ENCODE data around the gene CFAP107.
"Not testable (repeated sequence)": the region's sequence is repeated elsewhere in the genome, so short reads cannot be mapped to it uniquely, and the experiment has no call there.

The CFAP107 gene, protein sequence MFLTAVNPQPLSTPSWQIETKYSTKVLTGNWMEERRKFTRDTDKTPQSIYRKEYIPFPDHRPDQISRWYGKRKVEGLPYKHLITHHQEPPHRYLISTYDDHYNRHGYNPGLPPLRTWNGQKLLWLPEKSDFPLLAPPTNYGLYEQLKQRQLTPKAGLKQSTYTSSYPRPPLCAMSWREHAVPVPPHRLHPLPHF

DNA sequence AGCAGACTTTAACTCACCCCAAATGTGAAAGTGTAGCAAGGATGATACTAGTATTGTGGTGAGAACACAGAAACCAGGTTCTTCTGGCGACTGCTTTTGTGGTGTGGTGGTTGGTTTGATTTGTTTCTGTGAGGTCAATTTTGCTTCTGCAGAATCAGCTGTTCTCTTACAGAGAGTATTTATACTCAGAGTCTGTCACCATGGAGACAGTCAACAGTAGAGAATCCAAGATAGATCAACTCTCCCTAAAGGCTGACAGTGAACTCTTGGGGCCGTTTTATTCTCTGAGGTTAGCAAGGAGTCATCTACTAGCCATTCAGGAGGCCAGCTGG lies at the start of gene CFAP107:
Gene CFAP107 (plus strand): TSS at position 209 of the 332 bp plus-strand sequence. CDS start 231 bp downstream, outside the sequence.
- DNase-seq, result no peak

DNA sequence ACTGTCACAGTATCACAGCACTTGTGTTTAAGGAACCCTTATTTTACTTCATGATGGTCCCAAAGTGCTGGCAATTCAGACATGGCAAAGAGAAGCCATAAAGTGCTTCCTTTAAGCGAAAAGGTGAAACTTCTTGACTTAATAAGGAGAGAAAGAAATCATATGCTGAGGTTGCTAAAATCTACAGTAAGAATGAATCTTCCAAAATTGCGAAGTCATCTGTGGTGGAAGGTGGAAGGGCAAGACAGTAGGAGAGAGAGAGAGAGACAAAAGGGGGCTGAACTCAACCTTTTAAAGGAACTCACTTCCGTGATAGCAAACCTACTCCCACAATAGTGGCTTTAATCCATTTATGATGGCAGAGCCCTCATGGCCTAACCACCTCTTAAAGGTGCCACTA lies 49.3 kb upstream of the CFAP107 start:
- no peak for DNase-seq

DNA sequence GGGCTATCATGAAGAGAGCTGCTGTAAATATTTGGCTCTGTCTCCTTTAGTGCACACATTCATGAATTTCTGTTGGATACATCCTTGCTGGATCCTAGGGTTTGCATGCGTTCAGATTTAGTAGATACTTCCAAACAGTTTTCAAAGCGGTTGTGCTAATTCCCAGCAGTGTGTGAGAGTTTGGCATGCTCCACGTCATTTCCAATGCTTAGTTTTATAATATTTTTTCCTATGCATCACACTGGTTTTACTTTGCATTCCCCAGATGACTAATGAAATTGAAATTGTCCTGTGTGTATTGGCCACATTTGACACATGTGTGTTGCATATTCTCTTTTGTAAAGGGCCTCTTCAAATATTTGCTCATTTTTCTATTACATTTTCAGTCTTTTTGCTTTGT lies 48.6 kb upstream of the CFAP107 start:
- DNase-seq, result no peak

DNA sequence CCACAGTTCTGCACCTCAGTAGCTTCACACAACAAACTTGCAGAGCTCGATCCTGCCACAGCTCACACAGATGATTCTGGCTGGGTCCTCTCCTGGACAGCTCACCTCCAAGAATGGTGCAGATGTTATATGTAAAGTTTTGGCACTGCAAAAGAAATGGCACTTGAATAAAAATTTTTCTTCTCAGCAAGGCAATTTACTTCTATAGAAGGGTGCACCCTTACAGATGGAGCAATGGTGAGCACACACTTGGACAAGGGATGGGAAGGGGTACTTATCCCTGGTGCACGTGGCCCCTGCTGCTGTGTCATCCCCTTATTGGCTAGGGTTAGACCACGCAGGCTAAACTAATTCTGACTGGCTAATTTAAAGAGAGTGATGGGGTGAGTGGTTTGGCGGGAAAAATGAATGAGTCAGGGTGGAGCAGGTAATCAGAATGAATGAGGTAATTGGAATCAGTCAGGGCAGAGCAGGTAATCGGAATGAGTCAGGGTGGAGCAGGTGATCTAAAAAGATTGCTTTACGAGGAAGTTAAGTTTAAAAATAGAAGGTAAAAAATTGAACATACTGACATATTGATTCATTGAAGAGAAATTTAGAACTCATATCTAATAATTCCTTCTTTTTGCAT lies 42.1 kb upstream of the CFAP107 start:
- no peak for DNase-seq

DNA sequence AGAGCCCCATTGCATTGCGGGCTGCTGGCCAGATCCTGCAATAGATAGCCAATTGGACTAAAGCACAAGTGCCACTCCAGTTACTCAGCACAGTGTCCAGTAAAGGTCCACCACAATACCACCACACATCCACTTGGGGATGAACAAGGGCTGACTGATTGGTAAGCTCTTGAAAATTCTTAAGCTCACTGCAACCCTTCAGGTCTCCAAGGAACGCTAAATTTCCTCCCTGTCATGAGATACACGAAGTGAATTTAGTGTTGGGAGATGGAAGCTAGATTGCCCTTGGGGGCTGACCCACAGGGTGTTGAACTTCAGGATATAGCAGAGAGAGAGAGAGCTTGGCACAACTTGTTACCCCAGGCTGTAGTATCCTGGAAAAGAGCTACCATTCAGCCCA lies 39.9 kb upstream of the CFAP107 start:
- DNase-seq, result no peak

DNA sequence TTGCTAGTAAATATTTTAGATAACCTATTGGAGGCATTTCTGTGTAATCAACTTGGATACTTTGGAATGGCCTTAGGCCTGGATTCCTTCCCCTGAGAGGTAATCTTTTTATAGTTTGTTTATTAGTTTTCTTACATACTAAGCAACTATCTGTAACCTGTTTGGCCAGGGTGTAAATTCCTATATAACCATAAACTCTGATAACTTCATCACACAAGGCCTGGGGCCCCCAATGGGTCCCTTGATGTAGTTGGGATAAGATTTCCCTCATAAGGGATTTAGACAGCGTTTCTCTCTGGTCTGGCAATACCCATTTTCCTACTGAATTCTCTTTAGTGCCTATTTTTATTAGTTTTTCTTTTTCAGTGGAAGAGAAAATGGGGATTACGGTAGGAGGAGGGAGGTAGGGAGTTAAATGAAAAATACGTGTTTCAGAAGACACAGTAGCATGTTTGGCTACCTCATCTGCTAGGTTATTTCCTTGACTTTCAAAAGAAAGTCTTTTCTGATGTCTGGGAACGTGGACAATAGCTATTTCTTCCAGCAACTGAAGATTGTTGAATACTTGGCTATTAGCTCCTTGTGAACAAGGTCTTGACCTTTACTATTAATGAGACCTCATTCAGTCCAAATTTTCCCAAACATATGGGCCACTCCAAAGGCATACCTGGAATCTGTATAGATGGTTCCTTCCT lies 37.5 kb upstream of the CFAP107 start:
- DNase-seq, result no peak

DNA sequence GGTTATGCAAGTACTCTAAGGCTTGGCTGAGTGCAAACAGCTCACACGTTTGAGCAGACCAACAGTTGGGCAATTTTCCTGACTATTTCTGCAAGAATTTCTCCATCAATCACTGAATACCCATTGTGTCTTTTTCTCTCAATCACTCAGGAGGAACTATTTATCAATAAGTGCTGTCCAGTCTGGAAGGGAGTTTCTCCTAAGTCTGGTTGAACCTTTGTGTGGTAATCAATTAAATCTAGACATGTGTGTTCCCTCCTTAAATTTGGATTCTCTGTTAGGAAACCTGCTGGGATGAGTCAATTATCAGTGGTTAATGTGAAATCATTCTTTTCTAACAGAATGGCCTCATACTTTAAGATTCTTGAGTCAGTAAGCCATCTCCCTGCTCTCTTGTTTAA lies 36.9 kb upstream of the CFAP107 start:
- DNase-seq, result no peak

DNA sequence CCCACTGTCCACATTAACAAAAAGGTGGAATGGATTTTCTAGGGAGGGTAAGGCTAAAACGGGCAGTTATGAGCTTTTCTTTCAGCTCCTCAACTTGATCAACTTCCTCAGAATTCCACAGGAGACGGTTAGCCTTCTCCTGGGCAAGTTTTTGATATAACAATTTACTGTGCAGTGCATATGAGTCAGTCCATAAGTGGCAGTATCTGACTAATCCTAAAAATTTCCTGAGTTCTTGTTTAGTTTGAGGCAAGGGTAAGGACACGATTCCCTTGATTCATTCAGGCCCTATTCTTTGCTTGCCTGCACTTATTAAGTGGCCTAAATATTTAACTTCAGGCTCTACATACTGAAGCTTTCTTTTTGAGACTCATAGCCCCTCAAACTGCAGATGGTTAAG lies 36.3 kb upstream of the CFAP107 start:
- no peak for DNase-seq

DNA sequence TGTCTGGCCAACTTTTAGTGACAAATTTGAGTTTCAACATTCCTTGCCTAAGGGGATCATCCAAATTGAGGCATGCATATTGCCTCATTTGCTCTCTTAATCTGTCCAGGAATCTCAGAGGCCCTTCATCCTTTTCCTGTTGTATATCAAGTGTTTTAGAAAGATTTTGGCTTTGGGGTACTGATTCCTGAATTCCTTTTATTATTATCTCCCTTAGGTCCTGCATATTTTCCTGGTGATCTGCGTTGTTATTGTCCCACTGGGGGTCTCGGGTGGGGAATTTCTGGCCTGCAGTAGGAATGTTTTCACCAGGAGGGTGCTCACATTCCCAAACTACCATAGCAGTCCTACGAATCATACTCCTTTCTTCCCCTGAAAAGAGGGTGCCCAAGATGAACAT lies 34.5 kb upstream of the CFAP107 start:
- no peak for DNase-seq

DNA sequence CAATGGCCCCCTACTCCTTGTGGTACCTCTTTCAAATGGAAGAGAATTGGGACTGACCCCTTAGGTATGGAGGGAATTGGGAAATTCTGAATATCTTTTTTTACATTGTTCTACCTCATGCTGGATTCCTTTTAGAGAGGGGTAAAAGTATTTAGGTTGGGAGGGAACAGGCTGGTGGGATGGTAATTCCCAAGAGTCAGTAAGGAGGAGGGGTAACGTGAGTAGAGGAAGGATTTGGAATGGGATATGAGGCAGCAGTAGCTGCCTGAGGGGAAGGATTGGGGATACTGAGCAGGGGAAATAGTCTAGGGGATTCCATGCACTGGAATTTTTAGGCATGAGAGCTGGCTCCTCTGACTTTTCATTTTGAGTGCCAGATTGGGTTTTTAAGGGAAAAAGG lies 33.9 kb upstream of the CFAP107 start:
- DNase-seq, result no peak

DNA sequence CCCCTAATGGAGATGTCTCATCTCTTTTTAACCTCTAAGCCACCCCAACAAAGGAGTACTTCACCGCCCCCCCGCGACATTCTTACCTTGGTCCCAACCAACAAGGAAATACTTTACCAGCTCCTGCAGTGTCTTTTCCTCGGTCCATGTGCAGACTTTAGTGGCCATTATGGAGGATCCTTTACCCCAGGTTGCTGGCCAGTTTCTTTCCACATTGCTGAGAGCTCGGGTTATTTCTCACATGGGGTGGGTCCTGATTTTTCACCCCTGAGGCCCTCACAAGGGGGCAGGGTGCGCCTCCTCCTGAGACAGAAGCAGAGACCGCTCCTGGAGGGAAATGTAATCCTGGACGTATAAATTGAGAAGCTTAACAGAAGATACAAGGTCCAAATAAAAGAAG lies 33.1 kb upstream of the CFAP107 start:
- no peak for DNase-seq

DNA sequence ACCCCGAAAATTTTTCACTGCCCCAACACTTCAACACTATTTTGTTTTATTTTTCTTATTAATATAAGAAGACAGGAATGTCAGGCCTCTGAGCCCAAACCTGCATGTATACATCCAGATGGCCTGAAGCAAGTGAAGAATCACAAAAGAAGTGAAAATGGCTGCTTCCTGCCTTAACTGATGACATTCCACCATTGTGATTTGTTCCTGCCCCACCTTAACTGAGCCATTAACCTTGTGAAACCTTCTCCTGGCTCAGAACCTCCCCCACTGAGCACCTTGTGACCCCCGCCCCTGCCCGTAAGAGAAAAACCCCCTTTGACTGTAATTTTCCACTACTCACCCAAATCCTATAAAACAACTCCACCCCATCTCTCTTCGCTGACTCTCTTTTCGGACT lies 32.3 kb upstream of the CFAP107 start:
- DNase-seq, result not testable (repeated sequence)

DNA sequence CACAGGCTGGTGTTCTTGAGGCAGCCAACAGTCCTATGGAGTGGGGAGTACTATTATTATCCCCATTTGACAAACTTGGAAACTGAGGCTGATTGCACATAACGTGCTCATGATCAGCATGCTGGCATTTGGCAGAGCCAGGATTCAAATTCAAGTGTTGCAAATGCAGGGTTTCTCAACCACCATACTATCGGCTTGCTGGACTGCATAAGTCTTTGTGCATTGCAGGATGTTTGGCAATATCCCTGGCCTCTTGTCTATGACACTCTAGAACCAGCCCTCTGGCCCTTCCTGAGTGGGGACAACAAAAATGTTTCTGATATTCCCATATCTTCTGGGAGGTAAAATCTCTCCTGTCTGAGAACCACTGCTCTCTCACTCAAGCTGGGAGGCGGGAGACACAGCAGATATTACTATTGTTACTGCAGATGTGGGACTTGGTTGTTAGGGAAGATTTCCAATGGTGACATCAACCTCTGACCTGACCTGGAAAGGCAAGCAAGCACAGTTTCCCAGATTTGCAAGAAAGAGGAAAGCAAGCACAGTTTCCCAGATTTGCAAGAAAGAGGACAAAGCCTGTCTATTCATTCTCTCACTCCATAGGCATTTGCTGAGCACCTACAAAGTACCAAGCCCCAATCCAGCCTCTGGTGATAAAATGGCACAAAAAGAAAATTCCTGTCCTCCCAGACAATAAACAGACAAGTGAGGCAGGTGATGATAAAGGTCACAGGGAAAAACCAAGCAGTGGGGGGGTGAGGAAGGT lies 31.1 kb upstream of the CFAP107 start:
- DNase-seq, result no peak

DNA sequence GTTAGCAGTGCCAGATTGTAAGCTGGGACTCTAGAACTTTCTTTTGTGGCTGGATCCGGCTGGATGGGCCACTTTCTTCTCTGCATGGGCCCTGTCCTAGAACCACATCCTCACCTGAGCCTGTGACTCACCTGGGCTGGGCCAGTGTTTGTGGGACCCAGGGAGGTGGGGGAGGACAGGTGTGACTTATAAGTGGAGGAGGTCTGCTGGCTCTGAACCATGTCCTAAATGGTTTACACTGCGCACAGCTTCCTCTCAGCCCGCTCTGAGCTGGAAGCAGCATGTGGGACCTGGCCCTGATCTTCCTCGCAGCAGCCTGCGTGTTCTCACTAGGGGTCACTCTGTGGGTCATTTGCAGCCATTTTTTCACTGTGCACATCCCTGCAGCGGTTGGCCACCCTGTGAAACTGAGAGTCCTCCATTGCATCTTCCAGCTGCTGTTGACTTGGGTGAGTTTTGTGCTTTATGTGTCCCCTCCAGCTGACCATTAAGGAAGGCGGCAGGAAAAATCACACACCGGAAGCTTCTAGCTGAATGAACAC lies 30.0 kb upstream of the CFAP107 start, which contains the start of gene AADACL3:
Gene AADACL3 (plus strand): TSS at position 215 of the 542 bp plus-strand sequence. CDS start 67 bp downstream, at position 282.
- DNase-seq, result no peak

DNA sequence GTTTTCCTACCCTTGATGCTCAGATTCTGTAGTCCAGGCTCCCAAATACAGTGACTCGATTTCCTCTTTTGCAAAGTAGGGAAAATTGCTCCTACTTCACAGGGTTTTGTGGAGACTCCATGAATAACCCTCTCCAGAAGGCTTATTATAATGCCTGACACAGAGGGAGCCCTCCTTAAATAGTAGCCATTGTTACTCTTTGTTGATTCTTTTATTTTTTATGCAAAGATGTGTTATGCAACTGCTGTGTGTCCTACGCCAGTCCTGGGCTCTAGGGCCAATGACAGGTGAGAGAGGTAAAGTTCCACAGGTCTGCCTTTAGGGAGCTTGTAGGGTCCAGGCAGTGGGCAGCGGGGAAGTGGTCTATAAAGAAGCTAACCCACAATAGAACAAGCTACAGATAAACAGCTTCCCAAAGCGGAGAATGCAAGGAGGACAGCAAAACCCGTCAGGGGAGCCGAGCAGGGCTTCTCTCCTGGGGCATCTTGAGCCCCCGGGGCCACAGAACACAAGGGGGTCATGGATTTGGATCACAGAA lies 28.6 kb upstream of the CFAP107 start:
- no peak for DNase-seq

DNA sequence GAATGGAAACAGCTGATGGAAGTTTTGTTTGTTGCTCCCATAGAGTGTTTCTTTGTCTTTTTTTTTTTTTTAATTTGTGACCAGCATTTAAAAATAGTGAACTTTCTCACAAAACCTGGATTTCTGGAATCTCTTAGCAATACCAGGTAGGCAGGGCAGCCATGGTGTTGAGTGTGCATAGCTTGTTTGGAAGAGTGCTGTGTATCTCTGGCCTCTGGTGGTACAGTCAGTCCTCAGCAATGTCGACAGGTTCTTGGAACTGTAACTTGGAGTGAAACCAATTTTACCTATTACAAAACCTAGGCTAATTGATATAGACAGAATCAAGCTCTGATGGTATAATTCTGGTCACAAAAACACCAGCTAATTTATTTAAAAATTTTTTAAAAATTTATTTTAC lies 23.4 kb upstream of the CFAP107 start:
- no peak for DNase-seq

DNA sequence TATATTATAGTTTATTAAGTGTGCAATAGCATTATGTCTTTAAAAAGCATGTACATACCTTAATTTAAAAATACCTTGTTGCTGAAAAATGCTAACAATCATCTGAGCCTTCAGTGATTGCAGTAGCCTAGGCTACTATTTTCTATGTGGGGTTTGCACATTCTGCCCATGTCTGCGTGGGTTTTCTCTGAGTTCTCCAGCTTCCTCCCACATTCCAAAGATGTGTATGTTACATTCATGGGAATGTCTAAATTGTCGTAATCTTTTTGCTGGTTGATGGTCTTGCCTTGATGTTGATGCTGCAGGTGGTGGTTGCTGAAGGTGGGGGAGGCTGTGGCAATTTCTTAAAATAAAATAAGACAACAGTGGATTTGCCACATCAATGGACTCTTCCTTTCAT lies 17.6 kb upstream of the CFAP107 start:
- DNase-seq, result no peak

DNA sequence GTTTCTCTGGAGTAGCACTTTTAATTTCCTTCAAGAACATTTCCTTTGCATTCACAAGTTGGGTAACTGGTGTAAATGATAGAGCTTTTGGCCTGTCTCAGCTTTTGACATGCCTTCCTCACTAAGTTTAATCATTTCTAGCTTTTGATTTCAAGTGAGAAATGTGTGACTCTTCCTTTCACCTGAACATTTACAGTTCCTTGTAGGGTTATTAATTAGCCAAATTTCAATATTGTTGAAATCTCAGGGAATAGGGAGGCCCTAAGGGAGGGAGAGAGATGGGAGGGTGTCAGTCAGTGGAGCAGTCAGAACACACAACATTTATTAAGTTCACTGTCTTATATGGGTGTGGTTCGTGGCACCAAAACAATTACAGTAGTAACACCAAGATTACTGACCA lies 15.8 kb upstream of the CFAP107 start:
- DNase-seq, result no peak

DNA sequence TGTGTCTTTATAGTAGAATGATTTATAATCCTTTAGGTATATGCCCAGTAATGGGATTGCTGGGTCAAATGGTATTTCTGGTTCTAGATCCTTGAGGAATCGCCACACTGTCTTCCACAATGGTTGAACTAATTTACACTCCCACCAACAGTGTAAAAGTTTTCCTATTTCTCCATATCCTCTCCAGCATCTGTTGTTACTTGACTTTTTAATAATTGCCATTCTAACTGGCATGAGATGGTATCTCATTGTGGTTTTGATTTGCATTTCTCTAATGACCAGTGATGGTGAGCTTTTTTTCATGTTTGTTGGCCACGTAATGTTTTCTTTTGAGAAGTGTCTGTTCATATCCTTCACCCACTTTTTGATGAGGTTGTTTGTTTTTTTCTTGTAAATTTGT lies 14.9 kb upstream of the CFAP107 start:
- not testable (repeated sequence) for DNase-seq

DNA sequence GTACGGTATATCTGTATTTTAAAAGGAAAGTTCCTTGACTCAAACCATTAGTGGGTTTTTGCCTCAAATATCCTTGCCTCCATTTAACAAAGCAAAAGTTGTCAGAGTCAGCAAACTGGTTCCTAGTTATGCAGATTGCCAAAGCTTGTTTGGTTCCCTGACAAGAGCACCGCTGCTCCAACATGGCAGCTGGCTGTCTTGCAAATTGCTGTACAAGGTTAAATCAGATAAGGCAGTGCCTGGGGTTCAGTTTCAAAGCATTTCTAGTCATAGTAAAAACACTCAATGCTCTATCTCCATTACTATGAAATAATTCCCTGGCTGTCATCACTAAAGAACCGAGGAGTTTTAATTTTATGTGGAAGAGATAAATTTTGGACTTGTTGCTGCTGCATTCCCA lies 11.3 kb upstream of the CFAP107 start:
- no peak for DNase-seq

DNA sequence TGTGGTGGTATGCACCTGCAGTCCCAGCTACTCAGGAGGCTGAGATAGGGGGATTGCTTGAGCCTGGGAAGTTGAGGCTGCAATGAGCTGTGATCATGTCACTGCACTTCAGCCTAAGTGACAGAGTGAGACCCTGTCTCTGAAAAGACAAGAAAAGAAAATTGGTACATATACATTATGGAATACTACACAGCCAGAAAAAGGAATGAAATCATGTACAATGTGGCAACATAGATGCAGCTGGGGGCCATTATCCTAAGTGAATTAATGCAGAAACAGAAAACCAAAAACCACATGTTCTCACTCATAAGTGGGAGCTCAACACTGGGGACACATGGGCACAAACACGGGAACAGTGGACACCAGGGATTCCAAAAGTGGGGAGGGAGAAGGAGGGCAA lies 7.1 kb upstream of the CFAP107 start:
- no peak for DNase-seq

DNA sequence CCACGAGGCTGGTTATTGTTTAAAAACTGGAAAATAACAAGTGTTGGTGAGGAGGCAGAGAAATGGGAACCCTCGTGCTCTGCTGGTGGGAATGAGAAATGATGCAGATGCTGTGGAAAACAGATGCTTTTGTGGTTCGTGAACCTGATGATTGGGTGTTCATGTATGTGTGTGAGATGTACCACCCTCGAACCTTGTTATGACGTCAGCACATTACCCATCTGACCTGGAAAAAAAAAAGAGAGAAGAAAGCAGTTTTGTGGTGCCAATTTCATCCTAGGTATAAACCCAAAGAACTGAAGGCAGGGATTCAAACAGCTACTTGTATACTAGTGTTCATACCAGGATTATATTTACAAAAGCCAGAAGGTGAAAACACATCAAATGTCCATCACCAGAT lies 6.4 kb upstream of the CFAP107 start:
- DNase-seq, result no peak

DNA sequence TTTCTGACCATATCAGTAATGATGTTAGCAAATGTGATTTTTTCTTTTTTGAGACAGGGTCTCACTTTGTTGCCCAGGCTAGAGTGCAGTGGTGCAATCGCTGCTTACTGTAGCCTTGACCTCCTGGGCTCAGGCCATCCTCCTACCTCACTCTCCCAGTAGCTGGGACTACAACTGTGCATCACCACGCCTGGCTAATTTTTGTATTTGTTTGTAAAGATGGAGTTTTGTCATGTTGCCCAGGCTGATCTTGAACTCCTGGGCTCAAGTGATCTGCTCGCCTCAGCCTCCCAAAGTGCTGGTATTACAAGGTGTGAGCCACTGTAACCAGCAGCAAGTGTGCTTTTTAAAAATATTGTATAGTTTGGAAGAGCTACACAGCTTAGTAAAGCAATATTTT lies 4.1 kb upstream of the CFAP107 start:
- DNase-seq, result no peak
